Skeletal muscle tissue (tissue), 4 donors: Measurements from ENCODE around the gene GLDC. TPM values are rescaled to one million over a fixed set of nuclear protein-coding genes. Genes with fewer than 3 reads are reported as not detected.

Experiments
- H3K27ac ChIP-seq: one replicate; pipeline ENCODE4 v1.7.0; 2013; ENCODE audit warnings: mild to moderate bottlenecking, low read depth, low read length, inconsistent platforms
- H3K27me3 ChIP-seq, 3 donors: one replicate each; pipeline ENCODE4 v1.7.0; 2013; ENCODE audit warnings: low read length in 3 of 3; ENCODE audit not compliant: control insufficient read depth in 3 of 3, insufficient read depth in 3 of 3
- H3K36me3 ChIP-seq, 3 donors: one replicate each; pipeline ENCODE4 v1.7.0; 2013; ENCODE audit warnings: low read length in 3 of 3; ENCODE audit not compliant: control insufficient read depth in 3 of 3, insufficient read depth in 3 of 3
- H3K4me1 ChIP-seq, 3 donors: one replicate each; pipeline ENCODE4 v1.7.0; 2013; ENCODE audit warnings: low read length in 3 of 3, mild to moderate bottlenecking in 3 of 3; ENCODE audit not compliant: control insufficient read depth in 3 of 3, insufficient read depth in 3 of 3
- H3K4me3 ChIP-seq, 3 donors: one replicate each; pipeline ENCODE4 v1.7.0; 2013; ENCODE audit warnings: low read length in 3 of 3
- H3K9ac ChIP-seq, 3 donors: one replicate each; pipeline ENCODE4 v1.7.0; 2013; ENCODE audit warnings: low read length in 3 of 3, mild to moderate bottlenecking in 3 of 3, moderate library complexity in 2 of 3, low read depth in 1 of 3
- H3K9me3 ChIP-seq, 3 donors: one replicate each; pipeline ENCODE4 v1.7.0; 2013; ENCODE audit warnings: low read length in 3 of 3; ENCODE audit not compliant: control insufficient read depth in 3 of 3
- total RNA-seq: library from RNA; depleted of rRNA; stranded (reverse); fragments of >200 nt; gene quantifications from one replicate; pipeline ENCODE4 v1.2.3, GENCODE V29; 2014
- donor health status: Osteomylitis.

The GLDC gene
- total RNA-seq, 1 donor from 2014 or later = under 0.01 TPM

GRCh38 chr9:6605202-6605601 is 40.3 kb downstream of the GLDC start:
- Histone ChIP-seq H3K9me3 (no peaks in the 10 kb centered on the region), H3K36me3 (no peaks in the 10 kb centered on the region), H3K27me3 (no peaks in the 10 kb centered on the region), H3K4me3 (no peak overlapping the region), H3K4me1 (no peaks in the 10 kb centered on the region), H3K27ac (no peak overlapping the region), H3K9ac (no peak overlapping the region)

DNA sequence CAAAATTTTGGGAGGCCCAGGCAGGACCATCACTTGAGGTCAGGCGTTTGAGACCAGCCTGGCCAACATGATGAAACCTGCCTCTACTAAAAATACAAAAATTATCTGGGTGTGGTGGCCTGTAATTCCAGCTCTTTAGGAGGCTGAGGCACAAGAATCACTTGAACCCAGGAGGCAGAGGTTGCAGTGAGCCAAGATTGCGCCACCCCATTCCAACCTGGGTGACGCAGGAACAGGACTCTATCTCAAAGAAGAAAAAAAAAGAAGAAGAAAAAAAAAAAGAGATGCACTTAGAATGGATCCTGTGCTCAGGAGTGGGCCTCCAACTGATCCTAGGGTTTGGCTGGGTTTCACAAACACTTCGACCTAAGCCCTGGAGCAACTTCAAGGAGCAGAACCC is 45.1 kb downstream of the GLDC start:
- no peaks in the 10 kb centered on the region for H3K36me3 ChIP-seq
- peaks cover 0 to 4% (median 0%) of the 10 kb centered on the region in 3 donors for H3K4me1 ChIP-seq
- H3K27ac ChIP-seq = no peak overlapping the region
- H3K27me3 ChIP-seq = no peaks in the 10 kb centered on the region
- H3K9me3 ChIP-seq = no peaks in the 10 kb centered on the region
- no peak overlapping the region for H3K4me3 ChIP-seq
- H3K9ac ChIP-seq = no peak overlapping the region

DNA sequence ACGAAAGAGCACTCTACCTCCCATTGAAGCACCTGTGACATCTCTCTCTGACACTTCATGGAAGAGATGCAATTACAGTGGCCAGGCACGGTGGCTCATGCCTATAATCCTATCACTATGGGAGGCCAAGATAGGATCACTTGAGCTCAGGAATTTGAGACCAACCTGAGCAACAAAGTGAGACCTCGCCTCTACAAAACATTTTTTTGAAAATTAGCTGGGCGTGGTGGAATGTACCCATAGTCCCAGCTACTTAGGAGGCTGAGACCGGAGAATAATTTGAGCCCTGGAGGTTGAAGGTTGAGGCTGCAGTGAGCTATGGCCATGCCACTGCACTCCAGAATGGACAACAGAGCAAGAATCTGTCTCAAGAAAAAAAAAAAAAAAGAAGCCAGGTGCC is 45.5 kb downstream of the GLDC start:
- no peak overlapping the region for H3K27ac ChIP-seq
- H3K9ac ChIP-seq = no peak overlapping the region
- H3K4me3 ChIP-seq = no peak overlapping the region
- no peaks in the 10 kb centered on the region for H3K36me3 ChIP-seq
- H3K9me3 ChIP-seq = no peaks in the 10 kb centered on the region
- H3K27me3 ChIP-seq = no peaks in the 10 kb centered on the region
- peaks cover 0 to 4% (median 0%) of the 10 kb centered on the region in 3 donors for H3K4me1 ChIP-seq

DNA sequence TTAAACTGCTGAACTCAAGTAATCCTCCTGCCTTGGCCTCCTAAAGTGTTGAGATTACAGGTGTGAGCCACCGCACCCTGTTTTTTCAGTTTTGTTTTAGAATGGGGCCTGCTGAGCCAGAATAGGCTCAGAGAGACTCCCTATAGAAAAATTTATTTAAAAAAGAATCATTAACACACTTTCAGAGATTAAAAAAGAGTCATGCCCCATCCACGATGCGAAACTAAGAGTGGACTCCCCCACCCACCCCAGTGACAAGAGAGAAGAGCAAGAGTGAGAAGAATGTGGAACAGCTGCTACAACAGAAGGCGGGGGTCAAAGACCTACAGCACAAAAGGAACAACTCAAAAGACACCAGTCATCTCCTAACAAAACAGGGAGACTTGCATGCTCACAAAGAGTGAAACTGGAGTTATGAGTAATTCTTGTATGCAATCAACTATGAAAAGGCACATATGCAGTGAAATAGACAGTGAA is 47.2 kb downstream of the GLDC start:
- no peaks in the 10 kb centered on the region for H3K36me3 ChIP-seq
- no peak overlapping the region for H3K27ac ChIP-seq

GRCh38 chr9:6592791-6593190 is 52.7 kb downstream of the GLDC start:
- Histone ChIP-seq H3K9me3 (no peaks in the 10 kb centered on the region), H3K9ac (no peak overlapping the region)

More for the DNA sequence above, 47.2 kb downstream of the GLDC start:
- Histone ChIP-seq H3K9me3 (no peaks in the 10 kb centered on the region), H3K4me3 (no peak overlapping the region), H3K9ac (no peak overlapping the region), H3K4me1 (peaks cover 0 to 4% (median 0%) of the 10 kb centered on the region in 3 donors), H3K27me3 (no peaks in the 10 kb centered on the region)

DNA sequence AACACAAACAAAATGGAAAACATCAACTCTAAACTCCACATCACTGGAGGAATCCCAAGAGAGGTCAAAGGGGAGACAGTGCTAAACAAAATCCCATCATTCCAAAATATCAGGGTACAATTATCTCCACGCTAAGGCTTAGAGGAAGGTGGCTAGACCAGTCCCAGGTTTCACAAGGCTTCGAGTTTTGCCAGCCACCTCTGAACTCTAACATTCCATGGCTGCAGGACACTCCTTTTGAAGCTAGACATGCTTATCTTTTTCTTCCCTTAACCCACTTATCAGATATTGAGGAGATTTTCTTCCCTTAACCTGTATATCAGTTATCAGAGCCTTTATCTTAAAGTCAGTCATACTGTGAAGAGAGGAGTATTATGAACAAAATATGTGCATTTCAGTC is 53.3 kb downstream of the GLDC start:
- Histone ChIP-seq H3K9ac (no peak overlapping the region), H3K4me3 (no peak overlapping the region), H3K36me3 (no peaks in the 10 kb centered on the region), H3K27me3 (no peaks in the 10 kb centered on the region), H3K27ac (no peak overlapping the region), H3K4me1 (peaks cover 0 to 4% (median 0%) of the 10 kb centered on the region in 3 donors), H3K9me3 (no peaks in the 10 kb centered on the region)

More at GRCh38 chr9:6592791-6593190, 52.7 kb downstream of the GLDC start:
- H3K27me3 ChIP-seq = no peaks in the 10 kb centered on the region
- H3K4me1 ChIP-seq = peaks cover 0 to 4% (median 0%) of the 10 kb centered on the region in 3 donors
- no peak overlapping the region for H3K4me3 ChIP-seq
- no peak overlapping the region for H3K27ac ChIP-seq
- H3K36me3 ChIP-seq = no peaks in the 10 kb centered on the region

- no peak overlapping the region for H3K4me3 ChIP-seq
- H3K36me3 ChIP-seq = no peaks in the 10 kb centered on the region
- H3K9me3 ChIP-seq = no peaks in the 10 kb centered on the region
- H3K9ac ChIP-seq = no peak overlapping the region
- H3K27ac ChIP-seq = no peak overlapping the region
- H3K27me3 ChIP-seq = no peaks in the 10 kb centered on the region
- peaks cover 0 to 4% (median 0%) of the 10 kb centered on the region in 3 donors for H3K4me1 ChIP-seq
Measured at GRCh38 chr9:6590772-6591384, 54.7 kb downstream of the GLDC start.

- Histone ChIP-seq H3K36me3 (no peaks in the 10 kb centered on the region), H3K9ac (no peak overlapping the region), H3K27me3 (no peaks in the 10 kb centered on the region), H3K4me3 (no peak overlapping the region), H3K27ac (no peak overlapping the region), H3K4me1 (no peaks in the 10 kb centered on the region), H3K9me3 (no peaks in the 10 kb centered on the region)
Measured at GRCh38 chr9:6590334-6590733, 55.2 kb downstream of the GLDC start.

- Histone ChIP-seq H3K27me3 (no peaks in the 10 kb centered on the region), H3K9ac (no peak overlapping the region), H3K4me1 (no peaks in the 10 kb centered on the region), H3K36me3 (no peaks in the 10 kb centered on the region), H3K9me3 (no peaks in the 10 kb centered on the region), H3K4me3 (no peak overlapping the region), H3K27ac (no peak overlapping the region)
Measured at GRCh38 chr9:6584881-6585597, 60.5 kb downstream of the GLDC start.

DNA sequence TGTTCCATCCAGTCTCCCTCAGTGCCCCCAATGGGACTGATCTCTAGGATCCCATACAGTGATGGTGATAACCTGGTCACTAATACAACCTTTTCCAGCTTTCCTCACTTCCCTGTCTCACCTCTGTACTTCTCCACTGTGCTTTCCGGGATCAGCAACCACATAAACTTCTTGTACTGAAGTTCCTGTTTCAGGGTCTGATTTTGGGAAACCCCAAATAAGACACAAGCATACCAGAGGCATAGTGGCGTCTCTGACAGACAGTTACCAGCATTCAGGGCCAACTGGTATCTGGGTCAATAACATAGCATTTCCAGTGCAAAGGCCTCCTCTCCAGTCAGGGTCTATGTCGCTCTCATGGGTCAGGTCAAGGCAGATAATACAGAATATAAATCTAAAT is 64.3 kb downstream of the GLDC start:
- Histone ChIP-seq H3K36me3 (no peaks in the 10 kb centered on the region), H3K9me3 (no peaks in the 10 kb centered on the region), H3K9ac (no peak overlapping the region), H3K4me3 (no peak overlapping the region), H3K27me3 (no peaks in the 10 kb centered on the region), H3K4me1 (no peaks in the 10 kb centered on the region), H3K27ac (no peak overlapping the region)
